Neuron (in vitro differentiated cells): ENCODE data around the gene P2RY14.

ENCODE experiments used
- H2AFZ ChIP-seq: one replicate; pipeline ENCODE4 v1.6.1; 2013; ENCODE audit warnings: low read depth, mild to moderate bottlenecking, inconsistent platforms, low read length, moderate library complexity
- H3K27me3 ChIP-seq: one replicate; pipeline ENCODE4 v1.6.1; 2013; ENCODE audit warnings: low read length; ENCODE audit not compliant: insufficient read depth
- H3K36me3 ChIP-seq: one replicate; pipeline ENCODE4 v1.6.1; 2013; ENCODE audit warnings: low read length; ENCODE audit not compliant: insufficient read depth
- H3K4me1 ChIP-seq: one replicate; pipeline ENCODE4 v1.6.1; 2013; ENCODE audit warnings: low read length; ENCODE audit not compliant: insufficient read depth
- H3K4me3 ChIP-seq: 2 replicates; pipeline ENCODE4 v1.5.1; 2013; ENCODE audit warnings: mild to moderate bottlenecking, low read length, moderate library complexity
- H3K9me3 ChIP-seq: one replicate; pipeline ENCODE4 v1.6.1; 2013; ENCODE audit warnings: low read length

Gene P2RY14

DNA sequence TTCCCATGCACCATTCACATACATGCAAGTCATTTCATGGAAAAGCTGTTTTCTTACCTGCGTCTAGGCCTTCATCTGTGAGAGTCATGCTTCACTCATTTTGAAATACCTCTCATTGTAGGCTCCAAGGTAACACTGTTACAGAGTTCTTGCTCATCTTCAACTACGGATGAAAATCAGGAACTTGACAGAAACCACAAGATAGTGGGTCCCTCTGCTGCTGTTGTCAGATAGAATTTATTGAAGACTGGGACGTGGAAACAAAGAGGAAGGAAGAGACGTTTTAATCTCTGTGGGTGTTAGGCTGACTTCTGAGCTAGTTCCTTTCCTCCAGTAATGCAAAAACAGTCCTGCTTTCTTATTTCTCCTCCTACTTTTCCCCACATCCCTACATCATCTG lies at the start of gene P2RY14:
Gene P2RY14, minus strand, starts transcription at position 313 of the 400 bp plus-strand sequence. CDS start 64,226 bp downstream, outside the sequence.
- Histone ChIP-seq H3K4me3 (no peak within 1 kb of the TSS), H3K36me3 (no peaks in the 10 kb centered on the region), H3K27me3 (no peaks in the 10 kb centered on the region), H3K4me1 (no peaks in the 10 kb centered on the region), H2AFZ (no peak within 1 kb of the TSS), H3K9me3 (no peaks in the 10 kb centered on the region)

- H3K27me3 ChIP-seq = no peaks in the 10 kb centered on the region
- no peak overlapping the region for H3K4me3 ChIP-seq
- no peaks in the 10 kb centered on the region for H3K4me1 ChIP-seq
- H3K9me3 ChIP-seq = no peaks in the 10 kb centered on the region
- H2AFZ ChIP-seq = no peak overlapping the region
- H3K36me3 ChIP-seq = no peaks in the 10 kb centered on the region
Measured at GRCh38 chr3:151327571-151328198, 49.3 kb upstream of the P2RY14 start.

- Histone ChIP-seq H3K9me3 (no peaks in the 10 kb centered on the region), H3K4me1 (no peaks in the 10 kb centered on the region), H3K4me3 (no peak overlapping the region), H3K36me3 (no peaks in the 10 kb centered on the region), H2AFZ (no peak overlapping the region), H3K27me3 (no peaks in the 10 kb centered on the region)
Measured at GRCh38 chr3:151322511-151322910, 44.2 kb upstream of the P2RY14 start.

DNA sequence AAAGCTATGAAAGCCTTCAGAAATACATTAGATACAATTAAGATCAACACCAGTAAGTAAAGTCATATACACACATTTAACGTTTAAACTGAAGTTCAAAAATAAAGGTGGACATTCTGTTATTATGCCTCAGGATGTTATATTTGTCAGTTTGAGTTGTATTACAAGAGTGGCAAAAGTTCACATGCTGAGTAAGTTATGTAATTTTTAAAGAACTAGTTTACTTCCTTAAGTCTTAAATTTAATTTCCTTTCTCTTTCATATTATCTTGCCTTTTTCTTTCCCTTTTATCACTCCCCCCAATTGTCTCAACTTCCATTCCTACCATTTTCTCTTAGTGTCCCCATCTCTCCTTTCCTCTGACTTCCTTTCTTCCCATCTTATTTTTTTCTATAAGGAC lies 43.2 kb upstream of the P2RY14 start:
- H3K27me3 ChIP-seq = no peaks in the 10 kb centered on the region
- H2AFZ ChIP-seq = no peak overlapping the region
- H3K36me3 ChIP-seq = no peaks in the 10 kb centered on the region
- H3K9me3 ChIP-seq = no peaks in the 10 kb centered on the region
- H3K4me3 ChIP-seq = no peak overlapping the region
- no peaks in the 10 kb centered on the region for H3K4me1 ChIP-seq

DNA sequence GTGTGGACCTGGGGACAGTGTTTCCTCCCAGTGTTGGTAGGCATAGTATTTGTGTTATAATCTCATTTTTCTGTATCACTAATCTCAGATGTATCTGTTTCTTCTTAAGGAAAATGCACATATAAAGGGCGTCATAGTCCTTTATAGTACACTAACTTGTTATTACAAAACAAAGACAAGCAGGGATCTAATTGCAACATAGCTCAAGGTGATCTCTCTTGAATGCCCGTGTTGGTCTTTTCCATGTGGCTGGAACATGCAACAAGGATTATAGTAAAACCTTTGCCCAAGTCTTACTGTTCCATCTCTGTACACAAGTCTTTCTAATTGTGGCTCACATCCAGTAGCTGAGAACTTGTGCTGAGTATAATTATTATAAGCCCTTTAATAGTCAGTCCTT lies 41.8 kb upstream of the P2RY14 start:
- Histone ChIP-seq H2AFZ (no peak overlapping the region), H3K27me3 (no peaks in the 10 kb centered on the region), H3K9me3 (no peaks in the 10 kb centered on the region), H3K4me1 (no peaks in the 10 kb centered on the region), H3K4me3 (no peak overlapping the region), H3K36me3 (no peaks in the 10 kb centered on the region)

DNA sequence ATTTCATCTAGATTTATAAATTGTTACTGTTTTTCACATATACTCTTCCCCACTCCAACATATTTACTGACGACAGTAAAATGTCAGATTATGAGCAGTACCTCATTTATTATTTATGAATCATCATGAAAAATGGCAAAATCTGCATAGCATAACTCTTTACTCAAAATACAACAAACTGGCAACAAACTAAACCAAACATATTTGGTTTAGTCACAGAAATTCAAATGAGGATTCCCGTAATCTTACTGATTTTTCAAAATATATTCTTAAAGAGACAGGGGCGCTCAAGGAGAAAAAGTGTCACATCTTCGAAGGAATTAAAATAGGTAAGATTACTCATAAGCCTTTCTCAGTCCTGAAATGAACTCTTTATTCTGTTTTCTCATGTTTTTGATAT lies 41.3 kb upstream of the P2RY14 start:
- no peaks in the 10 kb centered on the region for H3K36me3 ChIP-seq
- H3K4me3 ChIP-seq = no peak overlapping the region
- no peak overlapping the region for H2AFZ ChIP-seq
- H3K27me3 ChIP-seq = no peaks in the 10 kb centered on the region
- H3K9me3 ChIP-seq = no peaks in the 10 kb centered on the region
- no peaks in the 10 kb centered on the region for H3K4me1 ChIP-seq

DNA sequence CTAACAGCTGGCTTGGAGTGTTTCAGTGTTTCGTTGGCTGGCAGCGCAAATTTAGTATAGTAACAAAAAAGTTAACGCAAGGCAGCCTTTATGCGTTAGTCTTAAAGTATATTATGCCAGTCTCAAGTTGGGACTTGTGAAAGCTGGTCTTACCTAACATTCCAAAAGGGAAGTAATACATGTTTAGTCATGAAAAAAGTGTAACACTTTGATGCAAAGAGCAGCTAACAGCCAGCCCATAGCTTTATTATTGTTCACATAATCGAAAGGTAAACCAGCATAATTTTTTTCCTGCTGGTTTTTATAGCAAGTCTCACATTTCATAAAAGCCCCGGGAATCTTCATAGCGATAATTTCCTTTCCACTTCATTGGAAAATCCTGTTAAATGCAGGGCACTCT lies 40.6 kb upstream of the P2RY14 start:
- no peaks in the 10 kb centered on the region for H3K4me1 ChIP-seq
- no peaks in the 10 kb centered on the region for H3K9me3 ChIP-seq
- H3K27me3 ChIP-seq = no peaks in the 10 kb centered on the region
- no peaks in the 10 kb centered on the region for H3K36me3 ChIP-seq
- H2AFZ ChIP-seq = no peak overlapping the region
- H3K4me3 ChIP-seq = no peak overlapping the region

- Histone ChIP-seq H2AFZ (no peak overlapping the region), H3K9me3 (no peaks in the 10 kb centered on the region), H3K4me3 (no peak overlapping the region), H3K27me3 (no peaks in the 10 kb centered on the region), H3K36me3 (no peaks in the 10 kb centered on the region), H3K4me1 (no peaks in the 10 kb centered on the region)
Measured at GRCh38 chr3:151318313-151318712, 40.0 kb upstream of the P2RY14 start.

DNA sequence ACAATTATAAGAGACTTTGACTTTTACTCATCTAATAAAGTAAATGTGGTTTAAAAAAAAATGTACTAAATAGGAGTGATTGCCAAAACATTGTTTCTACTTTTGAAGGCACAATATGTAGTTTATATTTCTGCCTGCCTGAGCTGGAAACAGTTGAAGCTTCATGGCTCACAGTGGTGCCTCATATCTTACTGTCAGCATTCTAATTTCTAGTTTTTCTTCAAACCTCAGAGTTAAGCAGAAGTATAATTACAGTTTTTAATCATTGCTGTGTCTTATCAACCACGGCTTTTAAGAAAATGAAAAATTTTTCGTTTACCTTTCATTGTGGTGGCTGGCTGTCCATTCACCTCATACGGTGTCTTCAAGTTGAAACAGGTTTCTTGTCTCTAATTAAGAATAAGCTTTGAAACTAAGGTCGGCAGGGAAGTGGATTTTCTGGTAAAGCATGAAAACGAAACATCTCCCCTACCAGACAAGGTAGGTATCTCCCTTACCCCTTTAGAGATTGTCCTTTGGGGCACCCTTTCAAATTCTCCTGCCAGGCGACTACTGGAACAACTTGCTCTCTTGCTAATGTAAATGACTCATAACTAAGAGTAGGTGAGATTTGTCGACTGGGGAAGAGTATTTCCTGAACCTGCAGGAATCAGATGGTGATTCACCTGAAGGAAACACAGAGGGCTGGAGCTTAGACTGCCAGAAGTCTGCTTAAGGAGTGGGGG lies 38.1 kb upstream of the P2RY14 start, which contains the start of gene GPR87:
Gene GPR87, minus strand, starts transcription at position 554 of the 725 bp plus-strand sequence. CDS start 16,720 bp downstream, outside the sequence.
- H2AFZ ChIP-seq = no peak within 1 kb of the TSS
- H3K4me3 ChIP-seq = no peak within 1 kb of the TSS
- no peaks in the 10 kb centered on the region for H3K4me1 ChIP-seq
- no peaks in the 10 kb centered on the region for H3K27me3 ChIP-seq
- H3K9me3 ChIP-seq = no peaks in the 10 kb centered on the region
- no peaks in the 10 kb centered on the region for H3K36me3 ChIP-seq

- no peaks in the 10 kb centered on the region for H3K27me3 ChIP-seq
- H3K9me3 ChIP-seq = no peaks in the 10 kb centered on the region
- no peaks in the 10 kb centered on the region for H3K4me1 ChIP-seq
- H3K4me3 ChIP-seq = no peak overlapping the region
- no peaks in the 10 kb centered on the region for H3K36me3 ChIP-seq
- H2AFZ ChIP-seq = no peak overlapping the region
Measured at GRCh38 chr3:151315846-151316245, 37.5 kb upstream of the P2RY14 start.

DNA sequence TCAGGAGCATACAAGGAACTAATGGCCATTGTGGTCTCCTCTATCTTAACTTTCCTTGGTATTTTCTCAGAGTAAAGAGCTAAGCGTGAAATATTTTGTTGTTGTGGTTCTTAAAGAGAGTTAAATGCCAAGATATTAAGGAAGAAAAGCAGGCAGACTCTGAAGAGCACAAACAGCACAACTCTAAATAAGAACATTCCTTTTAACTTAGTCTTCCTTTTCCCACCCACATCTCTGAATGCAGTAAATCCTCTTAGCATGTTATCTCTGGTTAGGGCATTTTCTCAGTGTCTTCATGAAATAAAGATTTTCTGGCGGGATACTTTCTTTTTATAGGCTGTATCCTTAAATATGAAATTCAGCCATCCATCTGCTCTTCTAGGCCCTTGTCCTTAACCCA lies 36.8 kb upstream of the P2RY14 start:
- Histone ChIP-seq H3K36me3 (no peaks in the 10 kb centered on the region), H3K4me1 (no peaks in the 10 kb centered on the region), H3K4me3 (no peak overlapping the region), H3K27me3 (no peaks in the 10 kb centered on the region), H3K9me3 (no peaks in the 10 kb centered on the region), H2AFZ (no peak overlapping the region)

GRCh38 chr3:151314593-151314992 lies 36.3 kb upstream of the P2RY14 start:
- Histone ChIP-seq H3K36me3 (no peaks in the 10 kb centered on the region), H3K4me1 (no peaks in the 10 kb centered on the region), H3K4me3 (no peak overlapping the region), H2AFZ (no peak overlapping the region), H3K9me3 (no peaks in the 10 kb centered on the region), H3K27me3 (no peaks in the 10 kb centered on the region)

DNA sequence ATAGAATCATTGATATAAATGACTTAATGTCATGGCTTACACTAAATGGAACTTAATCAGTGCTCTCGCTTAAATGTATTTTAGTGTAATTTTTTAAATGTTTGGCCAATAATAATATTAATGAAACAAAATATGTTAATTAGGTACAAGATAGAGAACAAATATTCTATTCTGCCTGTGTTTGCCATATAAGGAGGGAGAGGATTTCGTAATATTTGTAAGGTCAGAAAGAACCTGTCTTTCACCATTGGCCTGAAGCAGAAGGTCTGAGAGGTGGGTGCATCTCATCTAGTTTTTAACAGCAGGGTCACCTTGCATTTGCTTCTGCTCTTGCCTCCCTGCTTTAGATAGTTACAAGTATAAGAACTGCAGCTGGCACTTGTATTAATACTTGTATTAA lies 35.8 kb upstream of the P2RY14 start:
- no peak overlapping the region for H2AFZ ChIP-seq
- no peaks in the 10 kb centered on the region for H3K9me3 ChIP-seq
- no peak overlapping the region for H3K4me3 ChIP-seq
- H3K4me1 ChIP-seq = no peaks in the 10 kb centered on the region
- no peaks in the 10 kb centered on the region for H3K27me3 ChIP-seq
- no peaks in the 10 kb centered on the region for H3K36me3 ChIP-seq
